K562 (cell line): ENCODE results near the gene MAPK4.
"Not testable (repeated sequence)": the region's sequence is repeated elsewhere in the genome, so short reads cannot be mapped to it uniquely, and the experiment has no call there.

Source experiments
- CHD1 ChIP-seq: fragments of 200-600 bp; sonication (generic); IDR thresholded peaks from one replicate; pipeline ENCODE4 v1.6.1; 2012; ENCODE audit warnings: mild to moderate bottlenecking, moderate library complexity, low read length, inconsistent platforms
- CTCF ChIP-seq, 3 experiments: IDR thresholded peaks in 2 of 3; conservative IDR thresholded peaks in 1 of 3; 2 replicates each; pipeline ENCODE4 v1.5.1; 2011 to 2012; ENCODE audit warnings: low read length in 3 of 3, mild to moderate bottlenecking in 3 of 3, control low read depth in 2 of 3, improper control_type of control experiment in 1 of 3, inconsistent platforms in 1 of 3, low read depth in 1 of 3, mixed read lengths in 1 of 3, moderate library complexity in 1 of 3; ENCODE audit not compliant: insufficient read depth in 2 of 3
- ETS1 ChIP-seq: conservative IDR thresholded peaks from 2 replicates; pipeline ENCODE4 v1.6.1; 2011; ENCODE audit warnings: low read depth, mild to moderate bottlenecking, low read length; ENCODE audit not compliant: control insufficient read depth
- KLF6 ChIP-seq: fragments of 250-450 bp; sonication (Bioruptor Pico); IDR thresholded peaks from 2 replicates; pipeline ENCODE4 v1.4.0; 2020; ENCODE audit warnings: mild to moderate bottlenecking, moderate library complexity, borderline replicate concordance
- POLR2AphosphoS2 ChIP-seq: IDR thresholded peaks from 2 replicates; pipeline ENCODE4 v1.6.1; 2012; ENCODE audit warnings: low read length, improper control_type of control experiment
- POLR2AphosphoS5 ChIP-seq: IDR thresholded peaks from 2 replicates; pipeline ENCODE4 v1.6.1; 2011; ENCODE audit warnings: mild to moderate bottlenecking, low read depth, low read length, moderate library complexity; ENCODE audit not compliant: control insufficient read depth, insufficient read depth
- PTBP1 ChIP-seq: fragments of 200-400 bp; formaldehyde crosslinking; IDR thresholded peaks from 2 replicates; pipeline ENCODE4 v1.6.1; 2017; ENCODE audit warnings: low read depth, low read length
- REST ChIP-seq, 2 experiments: fragments of 450-650 bp; formaldehyde crosslinking in 1 of 2; IDR thresholded peaks; 2 replicates each; pipeline versions ENCODE4 v1.4.0 to v1.6.1; 2014 to 2020; ENCODE audit warnings: mild to moderate bottlenecking in 2 of 2, borderline replicate concordance in 1 of 2, low read depth in 1 of 2
- SAFB ChIP-seq: fragments of 200-400 bp; formaldehyde crosslinking; IDR thresholded peaks from 2 replicates; pipeline ENCODE4 v1.6.1; 2017; ENCODE audit warnings: low read depth, low read length, borderline replicate concordance
- SIN3A ChIP-seq, 2 experiments: fragments of 150-350 bp in 1 of 2; IDR thresholded peaks; 2 replicates each; pipeline ENCODE4 v1.6.1; 2011 to 2016; ENCODE audit warnings: borderline replicate concordance in 2 of 2, low read depth in 2 of 2, low read length in 2 of 2, mild to moderate bottlenecking in 2 of 2, moderate library complexity in 2 of 2; ENCODE audit not compliant: control insufficient read depth in 1 of 2
- YBX1 ChIP-seq: fragments of 450-650 bp; IDR thresholded peaks from 2 replicates; pipeline ENCODE4 v1.7.1; 2016; ENCODE audit warnings: mild to moderate bottlenecking
- ZNF134 ChIP-seq: fragments of 250-450 bp; sonication (Bioruptor Pico); conservative IDR thresholded peaks from 2 replicates; pipeline ENCODE4 v1.4.0; 2020

- not testable (repeated sequence) for TF ChIP-seq CTCF (IDR thresholded peaks at IDR 0.05 in 2 of 3, conservative IDR thresholded peaks at IDR 0.05 in 1 of 3; ENCODE audit: insufficient read depth in 2 of 3, low read depth in 1 of 3, low read length in 3 of 3); REST (IDR thresholded peaks at IDR 0.05; ENCODE audit: borderline replicate concordance); REST (CRISPR knock-in tag; IDR thresholded peaks at IDR 0.05; ENCODE audit: low read depth); POLR2AphosphoS2; ZNF134 (CRISPR knock-in tag); SIN3A (IDR thresholded peaks at IDR 0.05; ENCODE audit: borderline replicate concordance in 2 of 2, control insufficient read depth in 1 of 2, low read depth in 2 of 2, low read length in 2 of 2); ETS1; KLF6 (CRISPR knock-in tag); CHD1; PTBP1; YBX1; SAFB; POLR2AphosphoS5
These were observed 42.6 kb upstream of the MAPK4 start for GRCh38 chr18:50517277-50517676.
